NB4 (cell line): ENCODE measurements around the gene PAEP.
"Not testable (repeated sequence)": the region's sequence is repeated elsewhere in the genome, so short reads cannot be mapped to it uniquely, and the experiment has no call there.

Source experiments
- DNase-seq: peaks from one replicate; pipeline ENCODE4 v3.0.0; 2010; ENCODE audit warnings: low read depth
- H3K4me3 ChIP-seq: one replicate; pipeline ENCODE4 v1.5.1; 2011; ENCODE audit warnings: mild to moderate bottlenecking, low read depth, low read length, moderate library complexity
- CTCF ChIP-seq: IDR thresholded peaks from one replicate; pipeline ENCODE4 v1.5.1; 2012; ENCODE audit warnings: low read depth, low read length
- MAX ChIP-seq: IDR thresholded peaks from 2 replicates; pipeline ENCODE4 v1.6.1; 2011; ENCODE audit warnings: low read depth, low read length
- MYC ChIP-seq: IDR thresholded peaks from 2 replicates; pipeline ENCODE4 v1.6.1; 2011; ENCODE audit warnings: low read depth, low read length
- POLR2A ChIP-seq: IDR thresholded peaks from 2 replicates; pipeline ENCODE4 v1.6.1; 2011; ENCODE audit warnings: mild to moderate bottlenecking; ENCODE audit not compliant: insufficient read length; ENCODE audit errors: extremely low read depth

Gene PAEP

GRCh38 chr9:135531096-135531495 lies 30.5 kb upstream of the PAEP start:
- no peak overlapping the region for H3K4me3 ChIP-seq
- DNase-seq: no peak
- no peak for TF ChIP-seq MAX
- TF ChIP-seq POLR2A: no peak
- no peak for TF ChIP-seq CTCF
- no peak for TF ChIP-seq MYC

- TF ChIP-seq MYC (no peak), CTCF (no peak), MAX (no peak), POLR2A (no peak)
- peak; percentile 18 for DNase-seq
These were observed 28.4 kb upstream of the PAEP start for GRCh38 chr9:135533113-135533512.

GRCh38 chr9:135533674-135534073 lies 27.9 kb upstream of the PAEP start:
- DNase-seq: no peak
- TF ChIP-seq MYC (no peak), MAX (no peak), CTCF (no peak)
- H3K4me3 ChIP-seq: no peak overlapping the region

More at GRCh38 chr9:135533113-135533512, 28.4 kb upstream of the PAEP start:
- H3K4me3 ChIP-seq: no peak overlapping the region

DNA sequence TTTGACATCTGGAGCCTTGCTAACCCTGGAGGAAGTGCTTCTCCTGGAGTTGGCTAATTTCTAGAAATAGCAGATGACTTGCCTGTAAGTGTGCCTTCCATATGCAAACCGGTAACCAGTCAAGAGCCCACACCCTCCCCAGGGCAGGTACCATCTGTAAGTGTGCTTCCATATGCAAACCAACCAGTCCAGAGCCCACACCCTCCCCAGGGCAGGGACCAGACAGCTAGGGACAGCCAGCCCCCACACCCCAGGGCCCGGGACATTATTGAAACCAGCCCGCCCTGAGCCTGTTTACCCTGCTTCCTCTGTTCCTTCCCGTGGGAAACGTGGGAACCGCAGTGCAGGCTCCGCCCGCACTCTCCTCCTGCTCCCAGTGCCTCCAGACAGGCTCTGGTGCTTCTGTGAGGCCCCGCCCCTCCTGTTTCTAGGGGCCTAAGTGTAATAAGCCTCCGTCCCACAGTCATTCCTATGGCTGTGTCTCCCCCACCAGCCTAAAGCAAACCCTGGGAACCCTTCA lies 27.3 kb upstream of the PAEP start:
- not testable (repeated sequence) for DNase-seq

GRCh38 chr9:135534826-135535225 lies 26.7 kb upstream of the PAEP start:
- not testable (repeated sequence) for H3K4me3 ChIP-seq, DNase-seq

More for the DNA sequence above, 27.3 kb upstream of the PAEP start:
- not testable (repeated sequence) for H3K4me3 ChIP-seq

- H3K4me3 ChIP-seq, DNase-seq: not testable (repeated sequence)
These were observed 25.9 kb upstream of the PAEP start for GRCh38 chr9:135535631-135536030.

- no peak for DNase-seq
- no peak overlapping the region for H3K4me3 ChIP-seq
- TF ChIP-seq CTCF (no peak), MAX (no peak), POLR2A (no peak), MYC (no peak)
These were observed 25.3 kb upstream of the PAEP start for GRCh38 chr9:135536216-135536615.

- DNase-seq, H3K4me3 ChIP-seq: not testable (repeated sequence)
These were observed 18.2 kb upstream of the PAEP start for GRCh38 chr9:135543262-135543894.
